WTC11 (cell line): ENCODE data around the gene NT5C. TPM values are rescaled to one million over a fixed set of nuclear protein-coding genes. Genes with fewer than 3 reads are reported as not detected.
A peak's percentile ranks its signal among the peaks of the same experiment; 100 is the strongest.

Source experiments
- ATF1 ChIP-seq: sonication (generic); formaldehyde crosslinking; IDR thresholded peaks from 2 replicates; pipeline ENCODE4 v1.8.1; 2023; ENCODE audit warnings: mild to moderate bottlenecking, moderate library complexity, missing genetic modification reagents
- CREB1 ChIP-seq: sonication (generic); formaldehyde crosslinking; IDR thresholded peaks from 2 replicates; pipeline ENCODE4 v1.8.0; 2023; ENCODE audit warnings: mild to moderate bottlenecking, missing genetic modification reagents
- ERG ChIP-seq: fragments of 250-450 bp; sonication (Bioruptor Pico); IDR thresholded peaks from 2 replicates; pipeline ENCODE4 v1.8.0; 2021; ENCODE audit warnings: mild to moderate bottlenecking
- ESRRA ChIP-seq: sonication (generic); formaldehyde crosslinking; IDR thresholded peaks from 2 replicates; pipeline ENCODE4 v1.8.1; 2022; ENCODE audit warnings: mild to moderate bottlenecking, missing genetic modification reagents, borderline replicate concordance
- FOXJ3 ChIP-seq: sonication (generic); formaldehyde crosslinking; IDR thresholded peaks from 2 replicates; pipeline ENCODE4 v1.9.0; 2021; ENCODE audit warnings: missing genetic modification reagents, mild to moderate bottlenecking, borderline replicate concordance
- FOXK1 ChIP-seq: sonication (generic); formaldehyde crosslinking; IDR thresholded peaks from 2 replicates; pipeline ENCODE4 v1.8.0; 2022; ENCODE audit warnings: mild to moderate bottlenecking, moderate library complexity, missing genetic modification reagents
- KAT7 ChIP-seq: sonication (generic); formaldehyde crosslinking; IDR thresholded peaks from 2 replicates; pipeline ENCODE4 v1.8.1; 2023; ENCODE audit warnings: missing genetic modification reagents, mild to moderate bottlenecking, borderline replicate concordance
- NR1H2 ChIP-seq: sonication (generic); formaldehyde crosslinking; IDR thresholded peaks from 2 replicates; pipeline ENCODE4 v1.9.0; 2021; ENCODE audit warnings: mild to moderate bottlenecking, moderate library complexity, missing genetic modification reagents
- RORB ChIP-seq: fragments of 250-450 bp; sonication (Bioruptor Pico); IDR thresholded peaks from 2 replicates; pipeline ENCODE4 v1.9.0; 2021; ENCODE audit warnings: mild to moderate bottlenecking
- SMAD3 ChIP-seq: sonication (generic); formaldehyde crosslinking; IDR thresholded peaks from 2 replicates; pipeline ENCODE4 v1.8.0; 2022; ENCODE audit warnings: missing genetic modification reagents, mild to moderate bottlenecking, borderline replicate concordance
- SMAD4 ChIP-seq: sonication (generic); formaldehyde crosslinking; IDR thresholded peaks from 2 replicates; pipeline ENCODE4 v1.8.0; 2022; ENCODE audit warnings: mild to moderate bottlenecking, missing genetic modification reagents
- TP53 ChIP-seq: sonication (generic); formaldehyde crosslinking; IDR thresholded peaks from 2 replicates; pipeline ENCODE4 v1.8.1; 2023; ENCODE audit warnings: mild to moderate bottlenecking, missing genetic modification reagents
- USF1 ChIP-seq: sonication (generic); formaldehyde crosslinking; IDR thresholded peaks from 2 replicates; pipeline ENCODE4 v1.8.0; 2022; ENCODE audit warnings: mild to moderate bottlenecking, missing genetic modification reagents
- USF2 ChIP-seq: sonication (generic); formaldehyde crosslinking; IDR thresholded peaks from 2 replicates; pipeline ENCODE4 v1.8.1; 2023; ENCODE audit warnings: mild to moderate bottlenecking, missing genetic modification reagents, moderate library complexity
- ZNF232 ChIP-seq: sonication (generic); formaldehyde crosslinking; IDR thresholded peaks from 2 replicates; pipeline ENCODE4 v1.8.0; 2022; ENCODE audit warnings: mild to moderate bottlenecking, missing genetic modification reagents
- ZNF281 ChIP-seq: sonication (generic); formaldehyde crosslinking; IDR thresholded peaks from 2 replicates; pipeline ENCODE4 v1.8.0; 2023; ENCODE audit warnings: mild to moderate bottlenecking, missing genetic modification reagents
- ZNF416 ChIP-seq: fragments of 250-450 bp; sonication (Bioruptor Pico); IDR thresholded peaks from 2 replicates; pipeline ENCODE4 v1.9.0; 2021; ENCODE audit warnings: mild to moderate bottlenecking, inconsistent platforms
- ZNF425 ChIP-seq: fragments of 250-450 bp; sonication (Bioruptor Pico); conservative IDR thresholded peaks from 2 replicates; pipeline ENCODE4 v1.9.0; 2021; ENCODE audit warnings: mild to moderate bottlenecking
- total RNA-seq: library from RNA; stranded (reverse); gene quantifications from 3 replicates; pipeline ENCODE4 v1.2.3, GENCODE V29; 2021
- TF ChIP-seq, protein P1 (sequence below): sonication (generic); formaldehyde crosslinking; conservative IDR thresholded peaks from 2 replicates; pipeline ENCODE4 v1.8.1; 2023; ENCODE audit warnings: mild to moderate bottlenecking, low read depth, missing genetic modification reagents, moderate library complexity
- TF ChIP-seq, protein P2 (sequence below): fragments of 250-450 bp; sonication (Bioruptor Pico); IDR thresholded peaks from 2 replicates; pipeline ENCODE4 v1.9.0; 2021; ENCODE audit warnings: mild to moderate bottlenecking, borderline replicate concordance
- TF ChIP-seq, protein P3 (sequence below): sonication (generic); formaldehyde crosslinking; IDR thresholded peaks from 2 replicates; pipeline ENCODE4 v1.8.0; 2022; ENCODE audit warnings: mild to moderate bottlenecking, missing genetic modification reagents

The NT5C gene
- total RNA-seq, 1 experiment from 2014 or later: 91.0 TPM

DNA sequence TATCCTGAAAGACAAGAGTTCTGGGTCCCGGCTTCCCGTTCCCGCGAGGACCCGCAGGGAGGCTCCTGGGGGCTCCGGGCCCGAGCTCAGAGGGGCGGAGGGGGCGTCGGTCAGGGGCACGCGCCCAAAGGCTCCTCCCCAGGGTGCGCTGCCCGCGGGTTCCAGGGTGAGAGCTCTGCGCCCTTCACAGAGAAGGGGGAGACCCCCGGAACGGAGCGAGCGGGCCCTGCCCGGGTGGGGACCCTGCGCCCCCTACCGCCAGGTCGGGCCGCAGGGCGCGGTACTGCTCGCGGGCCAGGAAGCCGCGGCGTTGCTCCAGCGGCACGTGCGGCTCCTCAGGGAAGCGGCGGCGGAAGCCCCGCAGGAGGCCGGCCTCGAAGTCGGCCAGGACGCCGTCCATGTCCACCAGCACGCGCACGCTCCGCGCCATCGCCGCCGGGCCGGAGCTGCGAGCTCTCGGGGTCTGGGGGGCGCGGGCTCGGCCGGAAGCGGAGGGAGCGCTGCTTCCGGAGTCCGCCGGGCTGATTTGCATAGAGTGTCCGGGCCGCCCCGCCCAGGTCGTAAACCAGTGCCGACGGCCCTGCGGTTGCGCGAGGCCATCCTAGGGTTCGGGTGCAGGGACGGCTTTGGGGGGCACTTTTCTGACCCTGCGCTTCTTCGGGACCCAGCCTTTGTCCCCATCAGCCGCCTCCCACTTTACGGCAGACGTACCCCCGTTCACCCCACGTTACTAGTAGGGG lies at the start of gene NT5C (continued):
- TF ChIP-seq NR1H2 (CRISPR knock-in tag): no peak
- peak; percentile 83 for TF ChIP-seq FOXK1 (CRISPR knock-in tag)
- 0 out of 2 replicates have a peak, but pooled peaks have one; percentile 66 for TF ChIP-seq ATF1 (CRISPR knock-in tag)
- TF ChIP-seq ZNF281: peak; percentile 54; the same call in 1 of the 2 replicates
- peak; percentile 94; the same call in 1 of the 2 replicates for TF ChIP-seq TP53 (CRISPR knock-in tag)
- TF ChIP-seq ZNF416: 0 out of 2 replicates have a peak, but pooled peaks have one; percentile 17
- no peak for TF ChIP-seq ERG (CRISPR knock-in tag)
- no peak for TF ChIP-seq FOXJ3 (CRISPR knock-in tag)
- TF ChIP-seq, protein P1, sequence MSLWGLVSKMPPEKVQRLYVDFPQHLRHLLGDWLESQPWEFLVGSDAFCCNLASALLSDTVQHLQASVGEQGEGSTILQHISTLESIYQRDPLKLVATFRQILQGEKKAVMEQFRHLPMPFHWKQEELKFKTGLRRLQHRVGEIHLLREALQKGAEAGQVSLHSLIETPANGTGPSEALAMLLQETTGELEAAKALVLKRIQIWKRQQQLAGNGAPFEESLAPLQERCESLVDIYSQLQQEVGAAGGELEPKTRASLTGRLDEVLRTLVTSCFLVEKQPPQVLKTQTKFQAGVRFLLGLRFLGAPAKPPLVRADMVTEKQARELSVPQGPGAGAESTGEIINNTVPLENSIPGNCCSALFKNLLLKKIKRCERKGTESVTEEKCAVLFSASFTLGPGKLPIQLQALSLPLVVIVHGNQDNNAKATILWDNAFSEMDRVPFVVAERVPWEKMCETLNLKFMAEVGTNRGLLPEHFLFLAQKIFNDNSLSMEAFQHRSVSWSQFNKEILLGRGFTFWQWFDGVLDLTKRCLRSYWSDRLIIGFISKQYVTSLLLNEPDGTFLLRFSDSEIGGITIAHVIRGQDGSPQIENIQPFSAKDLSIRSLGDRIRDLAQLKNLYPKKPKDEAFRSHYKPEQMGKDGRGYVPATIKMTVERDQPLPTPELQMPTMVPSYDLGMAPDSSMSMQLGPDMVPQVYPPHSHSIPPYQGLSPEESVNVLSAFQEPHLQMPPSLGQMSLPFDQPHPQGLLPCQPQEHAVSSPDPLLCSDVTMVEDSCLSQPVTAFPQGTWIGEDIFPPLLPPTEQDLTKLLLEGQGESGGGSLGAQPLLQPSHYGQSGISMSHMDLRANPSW (CRISPR knock-in tag): no peak
- TF ChIP-seq SMAD4 (CRISPR knock-in tag): peak; percentile 77; the same call in 1 of the 2 replicates
- TF ChIP-seq SMAD3 (CRISPR knock-in tag): no peak
- TF ChIP-seq USF1 (CRISPR knock-in tag): peak; percentile 77
- TF ChIP-seq RORB (CRISPR knock-in tag): no peak
- TF ChIP-seq, protein P2, sequence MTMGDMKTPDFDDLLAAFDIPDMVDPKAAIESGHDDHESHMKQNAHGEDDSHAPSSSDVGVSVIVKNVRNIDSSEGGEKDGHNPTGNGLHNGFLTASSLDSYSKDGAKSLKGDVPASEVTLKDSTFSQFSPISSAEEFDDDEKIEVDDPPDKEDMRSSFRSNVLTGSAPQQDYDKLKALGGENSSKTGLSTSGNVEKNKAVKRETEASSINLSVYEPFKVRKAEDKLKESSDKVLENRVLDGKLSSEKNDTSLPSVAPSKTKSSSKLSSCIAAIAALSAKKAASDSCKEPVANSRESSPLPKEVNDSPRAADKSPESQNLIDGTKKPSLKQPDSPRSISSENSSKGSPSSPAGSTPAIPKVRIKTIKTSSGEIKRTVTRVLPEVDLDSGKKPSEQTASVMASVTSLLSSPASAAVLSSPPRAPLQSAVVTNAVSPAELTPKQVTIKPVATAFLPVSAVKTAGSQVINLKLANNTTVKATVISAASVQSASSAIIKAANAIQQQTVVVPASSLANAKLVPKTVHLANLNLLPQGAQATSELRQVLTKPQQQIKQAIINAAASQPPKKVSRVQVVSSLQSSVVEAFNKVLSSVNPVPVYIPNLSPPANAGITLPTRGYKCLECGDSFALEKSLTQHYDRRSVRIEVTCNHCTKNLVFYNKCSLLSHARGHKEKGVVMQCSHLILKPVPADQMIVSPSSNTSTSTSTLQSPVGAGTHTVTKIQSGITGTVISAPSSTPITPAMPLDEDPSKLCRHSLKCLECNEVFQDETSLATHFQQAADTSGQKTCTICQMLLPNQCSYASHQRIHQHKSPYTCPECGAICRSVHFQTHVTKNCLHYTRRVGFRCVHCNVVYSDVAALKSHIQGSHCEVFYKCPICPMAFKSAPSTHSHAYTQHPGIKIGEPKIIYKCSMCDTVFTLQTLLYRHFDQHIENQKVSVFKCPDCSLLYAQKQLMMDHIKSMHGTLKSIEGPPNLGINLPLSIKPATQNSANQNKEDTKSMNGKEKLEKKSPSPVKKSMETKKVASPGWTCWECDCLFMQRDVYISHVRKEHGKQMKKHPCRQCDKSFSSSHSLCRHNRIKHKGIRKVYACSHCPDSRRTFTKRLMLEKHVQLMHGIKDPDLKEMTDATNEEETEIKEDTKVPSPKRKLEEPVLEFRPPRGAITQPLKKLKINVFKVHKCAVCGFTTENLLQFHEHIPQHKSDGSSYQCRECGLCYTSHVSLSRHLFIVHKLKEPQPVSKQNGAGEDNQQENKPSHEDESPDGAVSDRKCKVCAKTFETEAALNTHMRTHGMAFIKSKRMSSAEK: no peak
- TF ChIP-seq KAT7 (CRISPR knock-in tag): peak; percentile 47; the same call in 1 of the 2 replicates
- TF ChIP-seq ZNF425: no peak
- TF ChIP-seq USF2 (CRISPR knock-in tag): peak; percentile 74
- peak; percentile 65 for TF ChIP-seq ZNF232 (CRISPR knock-in tag)
- TF ChIP-seq, protein P3, sequence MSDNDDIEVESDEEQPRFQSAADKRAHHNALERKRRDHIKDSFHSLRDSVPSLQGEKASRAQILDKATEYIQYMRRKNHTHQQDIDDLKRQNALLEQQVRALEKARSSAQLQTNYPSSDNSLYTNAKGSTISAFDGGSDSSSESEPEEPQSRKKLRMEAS (CRISPR knock-in tag): peak; percentile 95
- peak; percentile 93 for TF ChIP-seq ESRRA (CRISPR knock-in tag)
- peak; percentile 82 for TF ChIP-seq CREB1 (CRISPR knock-in tag)
